ENCODE results near the gene ZDHHC11. TPM values are rescaled to one million over a fixed set of nuclear protein-coding genes. Genes with fewer than 3 reads are reported as not detected.
"Not testable (repeated sequence)": the region's sequence is repeated elsewhere in the genome, so short reads cannot be mapped to it uniquely, and the experiment has no call there.

The ZDHHC11 gene
- total RNA-seq, 4 donors from 2014 or later: 1.1 to 7.0 (median 3.3) TPM

DNA sequence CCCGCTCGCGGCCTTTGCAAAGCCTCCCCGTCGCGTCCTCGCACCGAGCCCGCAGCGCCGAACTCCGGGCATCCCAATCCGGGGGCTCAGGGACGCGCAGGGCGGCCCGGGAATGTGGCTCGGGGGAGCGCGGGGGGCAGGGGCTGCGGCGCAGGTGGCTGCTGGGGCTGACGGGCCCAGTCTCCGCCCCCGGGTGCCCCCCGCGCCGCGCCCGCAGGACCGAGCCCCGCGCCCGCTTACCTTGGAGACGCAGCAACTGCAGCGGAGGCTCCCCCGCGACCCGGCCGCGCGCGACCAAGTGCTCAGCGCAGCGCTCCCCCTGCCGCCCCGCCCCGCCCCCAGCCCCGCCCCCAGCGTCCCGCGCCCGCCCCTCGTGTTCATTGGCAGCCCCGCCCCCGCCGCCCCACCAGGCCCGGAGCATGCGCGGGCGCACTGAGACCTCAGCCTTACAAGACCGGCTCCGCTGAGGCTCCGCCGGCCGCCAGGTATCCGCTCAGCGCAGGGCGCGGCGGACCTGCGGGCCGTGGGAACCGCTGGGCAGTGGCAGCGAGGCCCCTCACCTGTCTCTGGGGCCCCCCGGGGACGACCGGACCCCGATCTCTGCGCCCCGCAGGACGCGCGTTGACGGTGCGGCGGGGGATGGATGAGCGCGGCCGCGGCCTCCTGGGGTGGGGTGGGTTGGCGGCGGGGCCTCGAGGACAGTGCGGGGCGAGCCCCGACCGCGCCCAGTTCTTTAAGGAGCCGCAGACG is 66.2 kb downstream of the ZDHHC11 start, which contains the start of gene ZDHHC11B:
Gene ZDHHC11B, minus strand, starts transcription at position 302 of the 750 bp plus-strand sequence. CDS start 17,810 bp downstream, outside the sequence.
- intact Hi-C loops (cut with DNase I); H3K36me3 ChIP-seq; H3K9me3 ChIP-seq; H3K27me3 ChIP-seq: not testable (repeated sequence)
- peak within 1 kb of the TSS; percentile 69 to 80 (median 74) for H3K27ac ChIP-seq
- H3K4me3 ChIP-seq: peak within 1 kb of the TSS; percentile 60 to 75 (median 66)
- DNase-seq: peak; percentile 52
- peaks cover 4 to 23% (median 14%) of the 10 kb centered on the region in 3 donors for H3K4me1 ChIP-seq
- WGBS, 2 donors: 0% methylated on average over 1 to 4 of the region's 101 CpGs
- TF ChIP-seq POLR2A (IDR thresholded peaks at IDR 0.05): peak in 1 of 4 donors; percentile 60

DNA sequence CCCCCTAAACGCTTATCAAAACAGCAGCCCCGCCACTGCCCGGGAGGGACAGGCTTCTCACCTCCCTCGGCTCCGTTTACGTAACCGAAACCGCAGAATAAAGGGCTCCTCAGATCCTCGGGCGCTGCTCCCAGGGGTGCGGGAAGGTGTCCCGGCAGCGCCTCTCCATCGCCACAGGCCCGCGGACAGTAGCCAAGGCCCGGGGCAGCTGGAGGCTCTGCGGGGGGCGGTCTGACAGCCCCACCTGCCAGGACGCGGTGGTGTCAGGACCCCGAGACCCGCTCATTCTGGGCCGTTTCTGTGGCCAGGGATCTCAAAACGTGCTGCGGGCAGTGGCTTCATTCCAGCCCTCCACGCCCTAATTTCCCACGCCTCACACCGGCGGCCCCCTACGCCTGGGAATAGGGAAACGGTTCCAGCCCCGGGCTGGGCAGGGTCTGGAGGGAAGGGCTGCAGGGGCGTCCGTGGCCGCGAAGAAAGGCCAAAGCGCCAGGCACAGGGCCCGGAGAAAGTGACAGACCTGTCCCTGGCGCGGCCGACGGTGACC is 66.8 kb downstream of the ZDHHC11 start:
- H3K4me1 ChIP-seq: peaks cover 4 to 23% (median 14%) of the 10 kb centered on the region in 3 donors
- DNase-seq; H3K36me3 ChIP-seq; H3K27me3 ChIP-seq; intact Hi-C loops (cut with DNase I); H3K9me3 ChIP-seq: not testable (repeated sequence)
- peak overlapping the region; percentile 60 to 75 (median 66) for H3K4me3 ChIP-seq
- H3K27ac ChIP-seq: peak overlapping the region; percentile 69 to 80 (median 74)
- WGBS, 2 donors: 0% methylated on average over 1 to 14 of the region's 43 CpGs

DNA sequence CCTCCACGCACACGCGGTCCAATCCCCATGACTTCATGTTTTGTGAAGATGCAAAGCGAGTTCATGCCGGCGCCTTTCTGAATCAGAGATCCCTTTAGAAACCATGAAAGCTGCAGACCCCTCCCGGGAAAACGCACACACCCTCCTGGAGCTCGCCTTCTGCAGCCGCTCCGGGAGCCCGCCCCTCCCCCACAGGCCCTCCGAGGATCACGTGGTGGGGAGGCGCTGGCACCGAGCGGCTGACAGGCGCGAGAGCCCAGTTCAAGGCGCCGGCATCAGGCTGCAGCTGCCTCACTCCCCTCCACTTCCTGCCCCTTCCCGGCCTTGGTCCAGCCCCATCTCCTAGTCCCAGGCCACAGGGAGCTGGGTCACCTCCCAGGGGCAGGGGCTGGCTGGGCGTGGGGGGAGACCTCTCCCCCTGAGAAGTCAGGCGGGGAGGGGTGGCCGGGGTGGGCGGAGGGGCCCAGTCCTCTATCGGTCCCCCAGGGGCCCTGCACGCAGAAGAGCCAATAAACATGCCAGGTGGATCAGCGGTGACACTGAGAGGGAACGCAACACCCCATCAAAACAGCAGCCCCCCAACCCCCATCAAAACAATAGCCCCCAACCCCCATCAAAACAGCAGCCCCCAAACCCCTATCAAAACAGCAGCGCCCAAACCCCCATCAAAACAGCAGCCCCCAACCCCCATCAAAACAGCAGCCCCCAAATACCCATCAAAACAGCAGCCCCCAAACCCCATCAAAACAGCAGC is 67.6 kb downstream of the ZDHHC11 start:
- intact Hi-C loops (cut with DNase I); H3K9me3 ChIP-seq; DNase-seq; H3K27me3 ChIP-seq; H3K36me3 ChIP-seq: not testable (repeated sequence)
- peak overlapping the region; percentile 16 to 63 (median 26) for H3K27ac ChIP-seq
- peaks cover 4 to 23% (median 14%) of the 10 kb centered on the region in 3 donors for H3K4me1 ChIP-seq
- peak overlapping the region; percentile 15 to 75 (median 66) for H3K4me3 ChIP-seq
- 4 to 5% methylated on average over 4 to 5 of the region's 31 CpGs for WGBS, 2 donors

DNA sequence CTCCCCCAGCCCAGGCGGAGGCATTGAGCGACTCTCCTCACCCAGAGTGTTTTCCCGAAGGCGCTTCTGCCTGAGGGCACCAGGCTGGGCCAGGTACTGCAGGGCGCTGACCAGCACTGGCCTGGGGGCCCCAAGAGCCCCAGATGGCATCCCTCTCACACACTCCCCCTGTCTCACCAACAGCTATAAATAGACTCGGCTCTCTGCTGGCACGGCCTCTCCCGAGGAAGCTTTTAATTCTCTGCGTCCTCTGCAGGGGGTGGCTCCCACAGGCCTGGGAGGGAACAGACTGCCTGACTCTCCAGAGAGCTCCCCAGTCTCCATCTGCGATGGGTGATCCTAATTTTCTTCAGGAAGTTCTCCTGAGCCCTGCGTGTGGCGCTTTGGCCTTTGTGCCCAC is 68.4 kb downstream of the ZDHHC11 start:
- peaks cover 4 to 23% (median 14%) of the 10 kb centered on the region in 3 donors for H3K4me1 ChIP-seq
- WGBS, 2 donors: no CpG with 5 or more reads among the region's 12 CpGs
- intact Hi-C loops (cut with DNase I); H3K4me3 ChIP-seq; H3K27me3 ChIP-seq; H3K36me3 ChIP-seq; H3K27ac ChIP-seq; DNase-seq; H3K9me3 ChIP-seq: not testable (repeated sequence)

GRCh38 chr5:780571-780970 is 70.2 kb downstream of the ZDHHC11 start:
- H3K27me3 ChIP-seq; H3K27ac ChIP-seq; DNase-seq; H3K4me3 ChIP-seq; intact Hi-C loops (cut with DNase I); H3K36me3 ChIP-seq; H3K9me3 ChIP-seq: not testable (repeated sequence)
- H3K4me1 ChIP-seq: peaks cover 3 to 26% (median 14%) of the 10 kb centered on the region in 3 donors
- WGBS, 2 donors: 92% methylated on average over 17 of the region's 17 CpGs; no CpG with 5 or more reads in 1 of the 2 donors

- DNase-seq: not testable (repeated sequence)
These were observed 71.8 kb downstream of the ZDHHC11 start for GRCh38 chr5:778967-779366.

DNA sequence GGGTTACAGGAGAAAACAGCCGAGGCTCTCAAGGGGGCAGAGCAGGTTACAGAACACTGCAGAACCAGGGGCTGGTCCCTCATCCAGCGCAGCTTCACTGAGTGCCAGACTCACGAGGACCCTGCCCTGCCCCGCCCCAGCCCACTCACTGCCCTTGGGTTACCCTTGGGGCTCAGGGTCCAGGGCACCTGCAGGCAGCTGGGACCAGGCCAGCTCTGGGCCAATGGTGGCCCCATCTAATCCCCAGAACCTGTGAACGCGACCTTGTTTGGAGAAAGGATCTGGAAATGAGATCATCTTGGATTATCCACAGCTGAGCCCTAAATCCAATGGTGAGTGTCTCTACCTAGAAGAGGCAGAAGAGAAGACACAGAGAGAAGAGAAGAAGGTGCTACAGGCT is 72.4 kb downstream of the ZDHHC11 start:
- H3K9me3 ChIP-seq; H3K27me3 ChIP-seq; H3K4me3 ChIP-seq; H3K27ac ChIP-seq; DNase-seq; intact Hi-C loops (cut with DNase I); H3K36me3 ChIP-seq: not testable (repeated sequence)
- H3K4me1 ChIP-seq: peaks cover 0 to 11% (median 6%) of the 10 kb centered on the region in 3 donors
- no CpG with 5 or more reads among the region's 6 CpGs for WGBS, 2 donors

More at GRCh38 chr5:778967-779366, 71.8 kb downstream of the ZDHHC11 start:
- H3K27ac ChIP-seq; H3K4me3 ChIP-seq; H3K36me3 ChIP-seq; H3K9me3 ChIP-seq; intact Hi-C loops (cut with DNase I); H3K27me3 ChIP-seq: not testable (repeated sequence)
- WGBS, 2 donors: 70% methylated on average over 4 of the region's 9 CpGs; no CpG with 5 or more reads in 1 of the 2 donors
- H3K4me1 ChIP-seq: peaks cover 0 to 13% (median 6%) of the 10 kb centered on the region in 3 donors

DNA sequence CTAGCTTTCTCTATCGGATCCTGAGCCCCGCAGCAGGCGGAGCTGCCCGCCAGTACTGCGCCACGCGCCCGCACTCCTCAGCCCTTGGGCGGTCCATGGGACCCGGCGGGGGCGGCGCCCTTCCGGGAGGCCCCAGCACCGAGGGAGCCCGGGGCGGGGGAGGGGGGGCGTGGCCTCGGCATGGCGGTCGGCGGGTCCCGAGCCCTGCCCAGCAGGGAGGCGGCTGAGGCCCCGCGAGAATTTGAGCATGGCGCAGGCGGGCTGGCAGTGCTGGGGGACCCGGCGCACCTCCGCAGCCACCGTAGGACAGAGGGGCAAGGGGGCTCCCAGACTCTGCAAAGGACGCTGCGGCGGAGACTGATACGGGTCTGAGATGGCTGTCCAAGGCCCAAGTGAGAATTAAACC is 73.0 kb downstream of the ZDHHC11 start:
- WGBS, 2 donors: 96 to 100% methylated on average over 1 to 13 of the region's 36 CpGs
- no peak overlapping the region for H3K4me3 ChIP-seq

More for the DNA sequence above, 73.0 kb downstream of the ZDHHC11 start:
- H3K36me3 ChIP-seq: no peaks in the 10 kb centered on the region
- H3K27me3 ChIP-seq: no peaks in the 10 kb centered on the region
- TF ChIP-seq POLR2A (IDR thresholded peaks at IDR 0.05): no peak
- no peak for TF ChIP-seq CTCF (IDR thresholded peaks at IDR 0.05)
- peaks cover 0 to 9% (median 2%) of the 10 kb centered on the region in 3 donors for H3K4me1 ChIP-seq
- intact Hi-C loops (cut with DNase I): no loop called here
- H3K9me3 ChIP-seq: no peaks in the 10 kb centered on the region
- H3K27ac ChIP-seq: no peak overlapping the region
- no peak for DNase-seq

Data from esophagus squamous epithelium (tissue), 5 donors.